Measurements from ENCODE around the gene JAKMIP1.

- TF ChIP-seq CTCF (IDR thresholded peaks at IDR 0.05) (no peak), POLR2A (IDR thresholded peaks at IDR 0.05) (no peak)
Observed at GRCh38 chr4:6013564-6013963, 186.8 kb downstream of the JAKMIP1 start.

Data from lower leg skin (tissue), 3 donors.